Fibroblast of lung (primary cell): Measurements from ENCODE around the gene TREX2. TPM values are rescaled to one million over a fixed set of nuclear protein-coding genes. Genes with fewer than 3 reads are reported as not detected.

ENCODE experiments used
- DNase-seq, 2 donors: peaks; one replicate each; pipeline versions ENCODE4 v3.0.0 to v3.0.0-alpha.2; 2010; ENCODE audit warnings: low read depth in 2 of 2
- H2AFZ ChIP-seq: 2 replicates; pipeline ENCODE4 v1.5.1; 2012; ENCODE audit warnings: low read length, control low read depth, inconsistent platforms
- H3K27ac ChIP-seq: 2 replicates; pipeline ENCODE4 v1.5.1; 2011; ENCODE audit warnings: low read length, control low read depth; ENCODE audit not compliant: insufficient read depth
- H3K27me3 ChIP-seq: 2 replicates; pipeline ENCODE4 v1.5.1; 2011; ENCODE audit warnings: mild to moderate bottlenecking, low read length; ENCODE audit not compliant: control insufficient read depth, insufficient read depth
- H3K36me3 ChIP-seq: 2 replicates; pipeline ENCODE4 v1.5.1; 2011; ENCODE audit warnings: low read length; ENCODE audit not compliant: control insufficient read depth, insufficient read depth
- H3K4me1 ChIP-seq: 2 replicates; pipeline ENCODE4 v1.5.1; 2011; ENCODE audit warnings: low read length; ENCODE audit not compliant: control insufficient read depth, insufficient read depth; ENCODE audit errors: extremely low read depth
- H3K4me2 ChIP-seq: 2 replicates; pipeline ENCODE4 v1.5.1; 2011; ENCODE audit warnings: low read length, control low read depth; ENCODE audit not compliant: insufficient read depth; ENCODE audit errors: extremely low read depth
- H3K4me3 ChIP-seq, 4 experiments: fragments of 200-600 bp in 1 of 4; sonication (generic) in 1 of 4; replicated peaks in 1 of 4; 2 replicates each; pipeline ENCODE4 v1.5.1; 2011 to 2016; ENCODE audit warnings: low read length in 4 of 4, low read depth in 3 of 4, mild to moderate bottlenecking in 3 of 4, control low read depth in 2 of 4, inconsistent platforms in 1 of 4, mixed read lengths in 1 of 4; ENCODE audit not compliant: insufficient read depth in 1 of 4; ENCODE audit errors: control extremely low read depth in 1 of 4
- H3K79me2 ChIP-seq: 2 replicates; pipeline ENCODE4 v1.5.1; 2012; ENCODE audit warnings: mild to moderate bottlenecking, low read length, inconsistent platforms; ENCODE audit not compliant: control insufficient read depth, insufficient read depth
- H3K9ac ChIP-seq: 2 replicates; pipeline ENCODE4 v1.5.1; 2011; ENCODE audit warnings: mild to moderate bottlenecking, low read length, control low read depth; ENCODE audit not compliant: insufficient read depth
- H3K9me3 ChIP-seq: 2 replicates; pipeline ENCODE4 v1.5.1; 2012; ENCODE audit warnings: low read depth, low read length; ENCODE audit not compliant: control insufficient read depth, insufficient read depth
- H4K20me1 ChIP-seq: 2 replicates; pipeline ENCODE4 v1.5.1; 2011; ENCODE audit warnings: low read length; ENCODE audit not compliant: control insufficient read depth, insufficient read depth; ENCODE audit errors: extremely low read depth
- EZH2 ChIP-seq: IDR thresholded peaks from 2 replicates; pipeline ENCODE4 v1.5.1; 2012; ENCODE audit warnings: low read length, control low read depth, mild to moderate bottlenecking; ENCODE audit errors: missing control alignments
- polyA plus RNA-seq, 2 donors: library from polyadenylated mRNA; depleted of rRNA in 1 of 2; stranded (reverse) in 1 of 2; unstranded in 1 of 2; fragments of >200 nt; gene quantifications; 2 replicates each; pipeline ENCODE4 v1.2.1, GENCODE V29; 2011 to 2012; ENCODE audit warnings: missing spikeins in 1 of 2
- total RNA-seq: library from RNA; depleted of rRNA; stranded (reverse); fragments of >200 nt; gene quantifications from 2 replicates; pipeline ENCODE4 v1.2.1, GENCODE V29; 2014
- TF ChIP-seq, protein P1 (sequence below), 2 donors: IDR thresholded peaks in 1 of 2; conservative IDR thresholded peaks in 1 of 2; 1 replicate in 1 of 2; 2 replicates in 1 of 2; pipeline ENCODE4 v1.5.1; 2011 to 2012; ENCODE audit warnings: low read length in 2 of 2, control low read depth in 1 of 2, inconsistent platforms in 1 of 2, low read depth in 1 of 2, mild to moderate bottlenecking in 1 of 2

Gene TREX2
- total and polyA plus RNA-seq, 2 donors (not counting 1 experiment from before 2014, with no cell fraction given): 3.1 TPM; not detected in 1

GRCh38 chrX:153394612-153395011 lies 51.2 kb downstream of the TREX2 start:
- Histone ChIP-seq H3K4me3 (no peak overlapping the region), H3K27ac (no peak overlapping the region), H4K20me1 (no peaks in the 10 kb centered on the region), H3K4me1 (no peaks in the 10 kb centered on the region), H3K9ac (no peak overlapping the region), H3K9me3 (no peaks in the 10 kb centered on the region), H2AFZ (no peak overlapping the region), H3K4me2 (no peak overlapping the region), H3K27me3 (no peaks in the 10 kb centered on the region), H3K36me3 (no peaks in the 10 kb centered on the region), H3K79me2 (no peaks in the 10 kb centered on the region)
- no peak for TF ChIP-seq EZH2
- TF ChIP-seq, protein P1, sequence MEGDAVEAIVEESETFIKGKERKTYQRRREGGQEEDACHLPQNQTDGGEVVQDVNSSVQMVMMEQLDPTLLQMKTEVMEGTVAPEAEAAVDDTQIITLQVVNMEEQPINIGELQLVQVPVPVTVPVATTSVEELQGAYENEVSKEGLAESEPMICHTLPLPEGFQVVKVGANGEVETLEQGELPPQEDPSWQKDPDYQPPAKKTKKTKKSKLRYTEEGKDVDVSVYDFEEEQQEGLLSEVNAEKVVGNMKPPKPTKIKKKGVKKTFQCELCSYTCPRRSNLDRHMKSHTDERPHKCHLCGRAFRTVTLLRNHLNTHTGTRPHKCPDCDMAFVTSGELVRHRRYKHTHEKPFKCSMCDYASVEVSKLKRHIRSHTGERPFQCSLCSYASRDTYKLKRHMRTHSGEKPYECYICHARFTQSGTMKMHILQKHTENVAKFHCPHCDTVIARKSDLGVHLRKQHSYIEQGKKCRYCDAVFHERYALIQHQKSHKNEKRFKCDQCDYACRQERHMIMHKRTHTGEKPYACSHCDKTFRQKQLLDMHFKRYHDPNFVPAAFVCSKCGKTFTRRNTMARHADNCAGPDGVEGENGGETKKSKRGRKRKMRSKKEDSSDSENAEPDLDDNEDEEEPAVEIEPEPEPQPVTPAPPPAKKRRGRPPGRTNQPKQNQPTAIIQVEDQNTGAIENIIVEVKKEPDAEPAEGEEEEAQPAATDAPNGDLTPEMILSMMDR (conservative IDR thresholded peaks at IDR 0.05 in 1 of 2, IDR thresholded peaks at IDR 0.05 in 1 of 2; ENCODE audit: low read depth in 1 of 2, low read length in 2 of 2): no peak
- no peak for DNase-seq

Other genes starting within 250 kb of the TREX2 start
- not detected in 2 replicates for gene PNMA6F, start 124.3 kb downstream of the TREX2 start, total RNA-seq
- gene PNMA6F, start 124.3 kb downstream of the TREX2 start, polyA plus RNA-seq: not detected in 2 replicates
- 6.2 and 6.3 TPM in 2 replicates for gene ZNF275, start 111.9 kb downstream of the TREX2 start, total RNA-seq
- 11.7 and 12.2 TPM in 2 replicates for gene ZNF275, start 111.9 kb downstream of the TREX2 start, polyA plus RNA-seq
- not detected in 2 replicates for gene PNMA6E, start 44.7 kb downstream of the TREX2 start, total RNA-seq
- not detected in 2 replicates for gene PNMA6E, start 44.7 kb downstream of the TREX2 start, polyA plus RNA-seq
- 0.17 and 0.26 TPM in 2 replicates for gene ZFP92, start 34.6 kb downstream of the TREX2 start, total RNA-seq
- gene ZFP92, start 34.6 kb downstream of the TREX2 start, polyA plus RNA-seq: 0.06 and 0.09 TPM in 2 replicates
- 7.3 and 10.5 TPM in 2 replicates for gene HAUS7, start 24.5 kb upstream of the TREX2 start, total RNA-seq
- gene HAUS7, start 24.5 kb upstream of the TREX2 start, polyA plus RNA-seq: 10.4 and 17.1 TPM in 2 replicates
- gene BGN, start 48.9 kb upstream of the TREX2 start, total RNA-seq: 10.1 and 18.7 TPM in 2 replicates
- 21.4 and 61.7 TPM in 2 replicates for gene BGN, start 48.9 kb upstream of the TREX2 start, polyA plus RNA-seq
- gene ATP2B3, start 71.6 kb upstream of the TREX2 start, total RNA-seq: not detected in 2 replicates
- not detected in 2 replicates for gene ATP2B3, start 71.6 kb upstream of the TREX2 start, polyA plus RNA-seq
- gene CCNQ, start 153.1 kb upstream of the TREX2 start, total RNA-seq: 24.4 and 28.2 TPM in 2 replicates
- 19.9 and 22.8 TPM in 2 replicates for gene CCNQ, start 153.1 kb upstream of the TREX2 start, polyA plus RNA-seq
- under 0.01 TPM in 1 of 2 replicates, not detected in the other for gene DUSP9, start 201.1 kb upstream of the TREX2 start, total RNA-seq
- gene DUSP9, start 201.1 kb upstream of the TREX2 start, polyA plus RNA-seq: not detected in 2 replicates
- 0.26 and 0.33 TPM in 2 replicates for gene PNCK, start 227.8 kb upstream of the TREX2 start, total RNA-seq
- gene PNCK, start 227.8 kb upstream of the TREX2 start, polyA plus RNA-seq: 0.08 TPM in 1 of 2 replicates, not detected in the other
- 9.8 and 11.1 TPM in 2 replicates for gene SLC6A8, start 241.9 kb upstream of the TREX2 start, total RNA-seq
- 7.7 and 13.2 TPM in 2 replicates for gene SLC6A8, start 241.9 kb upstream of the TREX2 start, polyA plus RNA-seq